ENCODE measurements around the gene PAK1IP1.
"Not testable (repeated sequence)": the region's sequence is repeated elsewhere in the genome, so short reads cannot be mapped to it uniquely, and the experiment has no call there.

The PAK1IP1 gene

DNA sequence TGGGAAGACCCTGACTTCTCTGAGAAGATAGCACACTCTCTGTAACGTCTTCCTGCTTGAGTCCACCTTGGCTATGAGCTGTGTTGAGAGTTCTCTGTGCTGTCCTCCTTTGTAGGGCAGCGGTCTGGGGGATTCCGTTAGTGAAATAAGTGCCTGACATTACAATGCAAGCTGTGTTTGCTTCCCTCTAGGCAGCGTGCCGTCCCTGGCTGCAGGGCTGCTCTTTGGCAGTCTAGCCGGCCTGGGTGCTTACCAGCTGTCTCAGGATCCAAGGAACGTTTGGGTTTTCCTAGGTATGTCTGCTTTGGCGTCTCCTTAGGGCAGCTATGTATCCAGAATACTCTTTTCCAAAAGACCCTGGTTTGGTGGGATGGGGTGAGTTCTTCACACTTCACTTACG is 30.9 kb downstream of the PAK1IP1 start:
- H3K36me3 ChIP-seq (ENCODE audit: control insufficient read depth in 4 of 4, insufficient read depth in 4 of 4, low read length in 3 of 4) = peaks cover 0 to 35% (median 27%) of the 10 kb centered on the region in 4 experiments
- peaks cover 4 to 35% (median 22%) of the 10 kb centered on the region in 4 experiments for H3K4me1 ChIP-seq (ENCODE audit: control extremely low read depth in 1 of 4, control insufficient read depth in 4 of 4, insufficient read depth in 4 of 4, low read length in 3 of 4)
- POLR2A ChIA-PET = no interaction called here
- no peaks in the 10 kb centered on the region for H3K27me3 ChIP-seq (replicated peaks in 2 of 5; ENCODE audit: control insufficient read depth in 4 of 5, insufficient read depth in 5 of 5, low read length in 4 of 5)
- 100% methylated on average over 5 of the region's 9 CpGs for WGBS (ENCODE audit: insufficient coverage)
- H3K4me3 ChIP-seq (ENCODE audit: control insufficient read depth in 1 of 7, extremely low read depth in 1 of 7, insufficient read depth in 4 of 7, low read depth in 2 of 7, low read length in 6 of 7) = no peak overlapping the region
- no peak overlapping the region for H3K27ac ChIP-seq (ENCODE audit: insufficient read depth in 1 of 2, low read depth in 1 of 2, low read length in 2 of 2, poor library complexity in 1 of 2, severe bottlenecking in 2 of 2)
- no peaks in the 10 kb centered on the region for H3K9me3 ChIP-seq (ENCODE audit: control extremely low read depth in 1 of 5, control insufficient read depth in 4 of 5, insufficient read depth in 2 of 5, low read depth in 1 of 5, low read length in 4 of 5)
- no peak for DNase-seq
- CTCF ChIA-PET = interaction anchor here (0.8 to 1.1 kb wide), 2 partner anchors 18 to 215 kb away, joined by 3 to 4 read pairs; no protein-coding TSS in a partner anchor

DNA sequence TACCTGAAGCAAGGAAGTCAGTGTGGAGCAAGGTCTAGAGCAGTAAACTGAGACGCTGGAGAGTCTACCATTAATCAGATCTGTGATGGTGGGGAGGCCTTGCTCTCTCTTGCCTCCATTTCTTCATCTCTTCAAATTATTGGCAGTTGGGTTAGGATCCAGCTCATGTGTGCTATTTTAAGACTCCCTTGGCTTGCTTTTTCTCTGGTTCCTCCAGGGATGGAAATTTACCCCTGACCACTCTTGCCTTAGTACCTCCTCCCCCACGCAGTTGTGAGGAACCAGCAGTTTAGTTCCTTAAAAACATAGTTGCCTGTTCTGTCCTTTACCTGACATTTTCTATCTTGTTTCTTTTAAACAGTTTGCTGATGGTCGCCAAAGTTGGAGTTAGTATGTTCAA is 35.5 kb downstream of the PAK1IP1 start:
- Histone ChIP-seq H3K27ac (ENCODE audit: insufficient read depth in 1 of 2, low read depth in 1 of 2, low read length in 2 of 2, poor library complexity in 1 of 2, severe bottlenecking in 2 of 2) (no peak overlapping the region), H3K9me3 (ENCODE audit: control extremely low read depth in 1 of 5, control insufficient read depth in 4 of 5, insufficient read depth in 2 of 5, low read depth in 1 of 5, low read length in 4 of 5) (no peaks in the 10 kb centered on the region), H3K4me1 (ENCODE audit: control extremely low read depth in 1 of 4, control insufficient read depth in 4 of 4, insufficient read depth in 4 of 4, low read length in 3 of 4) (peaks cover 0 to 15% (median under 1%) of the 10 kb centered on the region in 4 experiments), H3K4me3 (ENCODE audit: control insufficient read depth in 1 of 7, extremely low read depth in 1 of 7, insufficient read depth in 4 of 7, low read depth in 2 of 7, low read length in 6 of 7) (no peak overlapping the region), H3K27me3 (replicated peaks in 2 of 5; ENCODE audit: control insufficient read depth in 4 of 5, insufficient read depth in 5 of 5, low read length in 4 of 5) (no peaks in the 10 kb centered on the region), H3K36me3 (ENCODE audit: control insufficient read depth in 4 of 4, insufficient read depth in 4 of 4, low read length in 3 of 4) (peaks cover 3 to 45% (median 37%) of the 10 kb centered on the region in 4 experiments)
- WGBS (ENCODE audit: insufficient coverage) = 100% methylated on average over 1 of the region's 3 CpGs
- ChIA-PET CTCF (no interaction called here), POLR2A (no interaction called here)
- no peak for DNase-seq

DNA sequence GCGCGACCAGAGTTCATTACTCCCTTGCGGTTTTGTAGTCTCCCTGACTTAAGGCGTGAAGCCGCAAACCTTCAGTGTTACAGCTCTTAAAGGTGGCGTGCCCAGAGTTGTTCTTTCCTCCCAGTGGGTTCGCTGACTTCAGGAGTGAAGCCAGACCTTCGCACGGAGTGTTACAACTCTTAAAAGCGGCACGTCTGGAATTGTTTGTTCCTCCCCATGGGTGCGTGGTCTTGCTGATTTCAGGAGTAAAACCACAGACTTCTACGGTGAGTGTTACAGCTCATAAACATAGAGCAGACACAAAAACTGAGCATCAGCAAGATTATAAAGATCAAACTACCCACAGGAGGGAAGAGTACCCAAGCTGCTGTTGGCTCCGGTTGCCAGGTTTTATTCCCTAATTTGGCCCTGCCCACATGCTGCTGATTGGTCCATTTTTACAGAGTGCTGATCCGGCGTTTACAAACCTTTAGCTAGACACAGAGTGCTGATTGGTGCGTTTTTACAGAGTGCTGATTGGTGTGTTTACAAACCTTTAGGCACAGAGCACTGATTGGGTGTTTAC is 38.5 kb downstream of the PAK1IP1 start:
- Histone ChIP-seq H3K9me3 (ENCODE audit: control extremely low read depth in 1 of 5, control insufficient read depth in 4 of 5, insufficient read depth in 2 of 5, low read depth in 1 of 5, low read length in 4 of 5) (no peaks in the 10 kb centered on the region), H3K27me3 (replicated peaks in 2 of 5; ENCODE audit: control insufficient read depth in 4 of 5, insufficient read depth in 5 of 5, low read length in 4 of 5) (no peaks in the 10 kb centered on the region), H3K36me3 (ENCODE audit: control insufficient read depth in 4 of 4, insufficient read depth in 4 of 4, low read length in 3 of 4) (peaks cover 3 to 32% (median 24%) of the 10 kb centered on the region in 4 experiments), H3K4me3 (ENCODE audit: control insufficient read depth in 1 of 7, extremely low read depth in 1 of 7, insufficient read depth in 4 of 7, low read depth in 2 of 7, low read length in 6 of 7) (no peak overlapping the region), H3K4me1 (ENCODE audit: control extremely low read depth in 1 of 4, control insufficient read depth in 4 of 4, insufficient read depth in 4 of 4, low read length in 3 of 4) (peaks cover 0 to 15% (median under 1%) of the 10 kb centered on the region in 4 experiments), H3K27ac (ENCODE audit: insufficient read depth in 1 of 2, low read depth in 1 of 2, low read length in 2 of 2, poor library complexity in 1 of 2, severe bottlenecking in 2 of 2) (no peak overlapping the region)
- POLR2A ChIA-PET = no interaction called here
- DNase-seq = no peak
- 98% methylated on average over 17 of the region's 17 CpGs for WGBS (ENCODE audit: insufficient coverage)
- CTCF ChIA-PET = no interaction called here

DNA sequence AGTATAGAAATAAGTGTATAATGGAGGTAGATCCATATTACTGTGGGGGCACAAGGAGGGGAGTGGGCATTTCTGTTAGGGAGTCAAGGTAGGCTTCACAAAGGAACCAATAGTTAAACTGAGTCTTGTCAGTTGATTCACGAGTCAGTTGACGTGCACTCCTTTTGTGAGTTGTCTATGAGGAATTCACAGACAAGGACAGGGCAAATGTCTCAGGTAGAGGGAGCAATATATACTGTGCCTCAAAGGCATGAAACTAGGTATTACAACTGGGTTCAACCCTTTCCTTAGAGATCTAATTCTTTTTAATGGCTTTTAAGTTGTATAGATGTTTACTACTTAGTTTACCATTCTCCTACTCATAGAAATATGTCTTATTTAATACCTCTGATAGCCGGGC is 39.1 kb downstream of the PAK1IP1 start:
- H3K9me3 ChIP-seq (ENCODE audit: control extremely low read depth in 1 of 5, control insufficient read depth in 4 of 5, insufficient read depth in 2 of 5, low read depth in 1 of 5, low read length in 4 of 5) = no peaks in the 10 kb centered on the region
- DNase-seq = no peak
- H3K4me3 ChIP-seq (ENCODE audit: control insufficient read depth in 1 of 7, extremely low read depth in 1 of 7, insufficient read depth in 4 of 7, low read depth in 2 of 7, low read length in 6 of 7) = no peak overlapping the region
- 100% methylated on average over 2 of the region's 3 CpGs for WGBS (ENCODE audit: insufficient coverage)
- H3K27ac ChIP-seq (ENCODE audit: insufficient read depth in 1 of 2, low read depth in 1 of 2, low read length in 2 of 2, poor library complexity in 1 of 2, severe bottlenecking in 2 of 2) = no peak overlapping the region
- no peaks in the 10 kb centered on the region for H3K27me3 ChIP-seq (replicated peaks in 2 of 5; ENCODE audit: control insufficient read depth in 4 of 5, insufficient read depth in 5 of 5, low read length in 4 of 5)
- ChIA-PET POLR2A (no interaction called here), CTCF (no interaction called here)
- peaks cover 3 to 28% (median 18%) of the 10 kb centered on the region in 4 experiments for H3K36me3 ChIP-seq (ENCODE audit: control insufficient read depth in 4 of 4, insufficient read depth in 4 of 4, low read length in 3 of 4)
- H3K4me1 ChIP-seq (ENCODE audit: control extremely low read depth in 1 of 4, control insufficient read depth in 4 of 4, insufficient read depth in 4 of 4, low read length in 3 of 4) = peaks cover 0 to 15% (median under 1%) of the 10 kb centered on the region in 4 experiments

DNA sequence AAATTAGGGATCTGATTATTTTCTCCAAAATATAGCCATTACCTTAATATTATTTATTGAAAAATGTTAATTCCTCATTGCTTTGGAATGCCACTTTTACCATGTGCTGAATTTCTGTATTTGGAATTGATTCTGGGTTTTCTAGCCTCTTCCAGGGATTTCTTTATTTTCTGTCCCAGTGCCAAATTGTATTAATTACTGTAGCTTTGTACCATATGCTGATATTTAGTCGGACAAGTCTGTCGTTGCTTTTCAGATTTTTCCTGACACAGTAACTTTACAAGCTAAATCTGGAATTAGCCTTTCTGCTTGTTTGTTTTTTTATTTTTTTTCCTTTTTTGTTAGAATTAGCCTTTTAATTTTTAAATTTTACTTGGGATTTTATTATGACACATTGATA is 42.0 kb downstream of the PAK1IP1 start:
- no peak for DNase-seq
- POLR2A ChIA-PET = no interaction called here

DNA sequence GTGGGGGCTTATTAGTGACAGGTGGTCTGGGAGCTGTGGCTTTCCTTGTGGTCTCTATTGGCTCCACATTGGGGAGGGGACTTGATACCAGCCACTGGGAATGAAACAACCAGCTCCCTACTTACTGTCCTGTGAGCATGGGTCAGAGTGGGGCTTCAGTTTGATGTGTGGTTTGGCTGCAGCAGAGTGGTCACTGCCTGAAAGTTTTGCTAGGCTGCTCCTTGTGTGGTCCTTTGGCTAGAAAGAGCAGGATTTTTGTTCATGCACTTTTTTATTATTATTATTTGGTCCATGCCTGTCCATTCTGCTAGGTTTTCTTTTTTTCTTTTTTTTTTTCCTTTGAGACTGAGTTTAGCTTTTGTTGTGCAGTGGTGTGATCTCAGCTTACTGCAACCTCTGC is 45.3 kb downstream of the PAK1IP1 start:
- H3K27me3 ChIP-seq (replicated peaks in 2 of 5; ENCODE audit: control insufficient read depth in 4 of 5, insufficient read depth in 5 of 5, low read length in 4 of 5) = no peaks in the 10 kb centered on the region
- DNase-seq = no peak
- H3K36me3 ChIP-seq (ENCODE audit: control insufficient read depth in 4 of 4, insufficient read depth in 4 of 4, low read length in 3 of 4) = peaks cover 0 to 4% (median under 1%) of the 10 kb centered on the region in 4 experiments
- ChIA-PET POLR2A (no interaction called here), CTCF (no interaction called here)
- no peak overlapping the region for H3K4me3 ChIP-seq (ENCODE audit: control insufficient read depth in 1 of 7, extremely low read depth in 1 of 7, insufficient read depth in 4 of 7, low read depth in 2 of 7, low read length in 6 of 7)
- H3K9me3 ChIP-seq (ENCODE audit: control extremely low read depth in 1 of 5, control insufficient read depth in 4 of 5, insufficient read depth in 2 of 5, low read depth in 1 of 5, low read length in 4 of 5) = no peaks in the 10 kb centered on the region
- no peak overlapping the region for H3K27ac ChIP-seq (ENCODE audit: insufficient read depth in 1 of 2, low read depth in 1 of 2, low read length in 2 of 2, poor library complexity in 1 of 2, severe bottlenecking in 2 of 2)
- H3K4me1 ChIP-seq (ENCODE audit: control extremely low read depth in 1 of 4, control insufficient read depth in 4 of 4, insufficient read depth in 4 of 4, low read length in 3 of 4) = no peaks in the 10 kb centered on the region

More for the DNA sequence above, 42.0 kb downstream of the PAK1IP1 start:
- H3K4me3 ChIP-seq (ENCODE audit: control insufficient read depth in 1 of 7, extremely low read depth in 1 of 7, insufficient read depth in 4 of 7, low read depth in 2 of 7, low read length in 6 of 7) = no peak overlapping the region
- H3K36me3 ChIP-seq (ENCODE audit: control insufficient read depth in 4 of 4, insufficient read depth in 4 of 4, low read length in 3 of 4) = peaks cover 3 to 13% (median 10%) of the 10 kb centered on the region in 4 experiments
- CTCF ChIA-PET = interaction anchor here (1.1 to 1.2 kb wide), 2 partner anchors 8 to 11 kb away, joined by 3 to 4 read pairs; partner anchors contain the start of gene TMEM14B
- no CpG with 5 or more reads among the region's 2 CpGs for WGBS (ENCODE audit: insufficient coverage)
- no peaks in the 10 kb centered on the region for H3K4me1 ChIP-seq (ENCODE audit: control extremely low read depth in 1 of 4, control insufficient read depth in 4 of 4, insufficient read depth in 4 of 4, low read length in 3 of 4)
- H3K27ac ChIP-seq (ENCODE audit: insufficient read depth in 1 of 2, low read depth in 1 of 2, low read length in 2 of 2, poor library complexity in 1 of 2, severe bottlenecking in 2 of 2) = no peak overlapping the region
- no peaks in the 10 kb centered on the region for H3K9me3 ChIP-seq (ENCODE audit: control extremely low read depth in 1 of 5, control insufficient read depth in 4 of 5, insufficient read depth in 2 of 5, low read depth in 1 of 5, low read length in 4 of 5)
- H3K27me3 ChIP-seq (replicated peaks in 2 of 5; ENCODE audit: control insufficient read depth in 4 of 5, insufficient read depth in 5 of 5, low read length in 4 of 5) = no peaks in the 10 kb centered on the region

DNA sequence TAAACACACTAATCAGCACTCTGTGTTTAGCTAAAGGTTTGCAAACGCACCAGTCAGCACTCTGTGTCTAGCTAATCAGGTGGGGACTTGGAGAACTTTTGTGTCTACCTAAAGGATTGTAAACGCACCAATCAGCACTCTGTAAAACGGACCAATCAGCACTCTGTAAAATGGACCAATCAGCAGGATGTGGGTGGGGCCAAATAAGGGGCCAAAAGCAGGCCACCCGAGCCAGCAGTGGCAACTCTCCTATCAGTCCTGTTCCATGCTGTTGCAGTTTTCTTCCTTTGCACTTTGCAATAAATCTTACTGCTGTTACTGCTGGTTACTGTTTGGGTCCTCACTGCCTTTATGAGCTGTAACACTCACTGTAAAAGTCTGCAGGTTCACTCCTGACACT is 46.9 kb downstream of the PAK1IP1 start:
- H3K4me1 ChIP-seq (ENCODE audit: control extremely low read depth in 1 of 4, control insufficient read depth in 4 of 4, insufficient read depth in 4 of 4, low read length in 3 of 4); H3K4me3 ChIP-seq (ENCODE audit: control insufficient read depth in 1 of 7, extremely low read depth in 1 of 7, insufficient read depth in 4 of 7, low read depth in 2 of 7, low read length in 6 of 7); H3K9me3 ChIP-seq (ENCODE audit: control extremely low read depth in 1 of 5, control insufficient read depth in 4 of 5, insufficient read depth in 2 of 5, low read depth in 1 of 5, low read length in 4 of 5); DNase-seq; POLR2A ChIA-PET; H3K36me3 ChIP-seq (ENCODE audit: control insufficient read depth in 4 of 4, insufficient read depth in 4 of 4, low read length in 3 of 4); H3K27ac ChIP-seq (ENCODE audit: insufficient read depth in 1 of 2, low read depth in 1 of 2, low read length in 2 of 2, poor library complexity in 1 of 2, severe bottlenecking in 2 of 2); H3K27me3 ChIP-seq (replicated peaks in 2 of 5; ENCODE audit: control insufficient read depth in 4 of 5, insufficient read depth in 5 of 5, low read length in 4 of 5): not testable (repeated sequence)
- WGBS (ENCODE audit: insufficient coverage) = 93% methylated on average over 4 of the region's 4 CpGs
- CTCF ChIA-PET = interaction anchor here (1.3 to 2.8 kb wide), 2 partner anchors 9 to 17 kb away, joined by 3 to 15 read pairs; no protein-coding TSS in a partner anchor

All from common myeloid progenitor, CD34-positive (primary cell).